HEK293T (cell line): ENCODE results near the gene KMT5C.

Source experiments
- FOXA1 ChIP-seq: fragments of 450-650 bp; IDR thresholded peaks from 2 replicates; pipeline ENCODE4 v1.6.1; 2016; ENCODE audit warnings: mild to moderate bottlenecking
- FOXK2 ChIP-seq: fragments of 450-650 bp; IDR thresholded peaks from 2 replicates; pipeline ENCODE4 v1.6.1; 2016; ENCODE audit warnings: mild to moderate bottlenecking

- TF ChIP-seq FOXA1 (no peak), FOXK2 (no peak)
Measured at GRCh38 chr19:55350620-55351315, 11.1 kb downstream of the KMT5C start.
